ENCODE measurements around the gene ARHGAP8. TPM values are rescaled to one million over a fixed set of nuclear protein-coding genes. Genes with fewer than 3 reads are reported as not detected.

The ARHGAP8 gene
- total and polyA plus RNA-seq, 4 donors: 0.69 to 8.5 (median 3.4) TPM

GRCh38 chr22:44884562-44884961 lies 132.2 kb downstream of the ARHGAP8 start:
- DNase-seq (ENCODE audit: low read depth in 4 of 6, low spot score in 6 of 6): no peak
- 100% methylated on average over 1 of the region's 1 CpG for WGBS (ENCODE audit: insufficient coverage)
- Histone ChIP-seq H3K4me1 (ENCODE audit: control insufficient read depth, insufficient read depth, low read length) (no peaks in the 10 kb centered on the region), H3K27me3 (ENCODE audit: control insufficient read depth, insufficient read depth, low read length) (no peaks in the 10 kb centered on the region), H3K9me3 (ENCODE audit: control insufficient read depth, insufficient read depth, low read length) (no peaks in the 10 kb centered on the region), H3K4me3 (ENCODE audit: low read depth, low read length) (no peak overlapping the region), H3K27ac (ENCODE audit: low read depth, low read length) (no peak overlapping the region), H3K36me3 (ENCODE audit: control insufficient read depth, insufficient read depth, low read length) (peaks cover 84% of the 10 kb centered on the region)

- over 99% methylated on average over 15 of the region's 18 CpGs for WGBS (ENCODE audit: insufficient coverage)
- DNase-seq (ENCODE audit: low read depth in 4 of 6, low spot score in 6 of 6): no peak
- no peaks in the 10 kb centered on the region for H3K27me3 ChIP-seq (ENCODE audit: control insufficient read depth, insufficient read depth, low read length)
Measured at GRCh38 chr22:44884968-44885805, 132.8 kb downstream of the ARHGAP8 start.

GRCh38 chr22:44885806-44886360 lies 133.5 kb downstream of the ARHGAP8 start:
- Histone ChIP-seq H3K36me3 (ENCODE audit: control insufficient read depth, insufficient read depth, low read length) (peaks cover 82% of the 10 kb centered on the region), H3K9me3 (ENCODE audit: control insufficient read depth, insufficient read depth, low read length) (no peaks in the 10 kb centered on the region), H3K4me3 (ENCODE audit: low read depth, low read length) (no peak overlapping the region), H3K27me3 (ENCODE audit: control insufficient read depth, insufficient read depth, low read length) (no peaks in the 10 kb centered on the region), H3K4me1 (ENCODE audit: control insufficient read depth, insufficient read depth, low read length) (no peaks in the 10 kb centered on the region), H3K27ac (ENCODE audit: low read depth, low read length) (no peak overlapping the region)
- WGBS (ENCODE audit: insufficient coverage): 96% methylated on average over 12 of the region's 14 CpGs
- no peak for DNase-seq (ENCODE audit: low read depth in 4 of 6, low spot score in 6 of 6)

More at GRCh38 chr22:44884968-44885805, 132.8 kb downstream of the ARHGAP8 start:
- Histone ChIP-seq H3K9me3 (ENCODE audit: control insufficient read depth, insufficient read depth, low read length) (no peaks in the 10 kb centered on the region), H3K4me3 (ENCODE audit: low read depth, low read length) (no peak overlapping the region), H3K4me1 (ENCODE audit: control insufficient read depth, insufficient read depth, low read length) (no peaks in the 10 kb centered on the region), H3K36me3 (ENCODE audit: control insufficient read depth, insufficient read depth, low read length) (peaks cover 82% of the 10 kb centered on the region), H3K27ac (ENCODE audit: low read depth, low read length) (no peak overlapping the region)

GRCh38 chr22:44887941-44888366 lies 135.6 kb downstream of the ARHGAP8 start:
- H3K4me1 ChIP-seq (ENCODE audit: control insufficient read depth, insufficient read depth, low read length): no peaks in the 10 kb centered on the region
- H3K36me3 ChIP-seq (ENCODE audit: control insufficient read depth, insufficient read depth, low read length): peaks cover 85% of the 10 kb centered on the region
- H3K9me3 ChIP-seq (ENCODE audit: control insufficient read depth, insufficient read depth, low read length): no peaks in the 10 kb centered on the region
- no peak overlapping the region for H3K27ac ChIP-seq (ENCODE audit: low read depth, low read length)
- H3K4me3 ChIP-seq (ENCODE audit: low read depth, low read length): no peak overlapping the region
- no peak for DNase-seq (ENCODE audit: low read depth in 4 of 6, low spot score in 6 of 6)
- WGBS (ENCODE audit: insufficient coverage): 89% methylated on average over 16 of the region's 16 CpGs
- H3K27me3 ChIP-seq (ENCODE audit: control insufficient read depth, insufficient read depth, low read length): no peaks in the 10 kb centered on the region

- H3K4me3 ChIP-seq (ENCODE audit: low read depth, low read length): no peak overlapping the region
- 61% methylated on average over 11 of the region's 14 CpGs for WGBS (ENCODE audit: insufficient coverage)
- H3K36me3 ChIP-seq (ENCODE audit: control insufficient read depth, insufficient read depth, low read length): peaks cover 86% of the 10 kb centered on the region
- H3K27ac ChIP-seq (ENCODE audit: low read depth, low read length): no peak overlapping the region
- DNase-seq (ENCODE audit: low read depth in 4 of 6, low spot score in 6 of 6): no peak
- H3K27me3 ChIP-seq (ENCODE audit: control insufficient read depth, insufficient read depth, low read length): no peaks in the 10 kb centered on the region
- H3K4me1 ChIP-seq (ENCODE audit: control insufficient read depth, insufficient read depth, low read length): no peaks in the 10 kb centered on the region
- no peaks in the 10 kb centered on the region for H3K9me3 ChIP-seq (ENCODE audit: control insufficient read depth, insufficient read depth, low read length)
Measured at GRCh38 chr22:44888491-44889254, 136.3 kb downstream of the ARHGAP8 start.

GRCh38 chr22:44889255-44889878 lies 137.0 kb downstream of the ARHGAP8 start:
- H3K4me1 ChIP-seq (ENCODE audit: control insufficient read depth, insufficient read depth, low read length): no peaks in the 10 kb centered on the region
- no peaks in the 10 kb centered on the region for H3K27me3 ChIP-seq (ENCODE audit: control insufficient read depth, insufficient read depth, low read length)
- 69% methylated on average over 13 of the region's 14 CpGs for WGBS (ENCODE audit: insufficient coverage)
- H3K27ac ChIP-seq (ENCODE audit: low read depth, low read length): no peak overlapping the region
- H3K36me3 ChIP-seq (ENCODE audit: control insufficient read depth, insufficient read depth, low read length): peaks cover 84% of the 10 kb centered on the region
- H3K4me3 ChIP-seq (ENCODE audit: low read depth, low read length): no peak overlapping the region
- H3K9me3 ChIP-seq (ENCODE audit: control insufficient read depth, insufficient read depth, low read length): no peaks in the 10 kb centered on the region
- peak in 2 of 6 donors; percentile 21 to 60 for DNase-seq (ENCODE audit: low read depth in 4 of 6, low spot score in 6 of 6)

GRCh38 chr22:44890416-44891292 lies 138.3 kb downstream of the ARHGAP8 start:
- no peak for DNase-seq (ENCODE audit: low read depth in 4 of 6, low spot score in 6 of 6)

GRCh38 chr22:44891293-44891747 lies 138.9 kb downstream of the ARHGAP8 start:
- H3K4me3 ChIP-seq (ENCODE audit: low read depth, low read length): no peak overlapping the region
- H3K36me3 ChIP-seq (ENCODE audit: control insufficient read depth, insufficient read depth, low read length): peaks cover 80% of the 10 kb centered on the region
- no peaks in the 10 kb centered on the region for H3K9me3 ChIP-seq (ENCODE audit: control insufficient read depth, insufficient read depth, low read length)
- WGBS (ENCODE audit: insufficient coverage): 81% methylated on average over 6 of the region's 11 CpGs
- no peaks in the 10 kb centered on the region for H3K27me3 ChIP-seq (ENCODE audit: control insufficient read depth, insufficient read depth, low read length)
- no peaks in the 10 kb centered on the region for H3K4me1 ChIP-seq (ENCODE audit: control insufficient read depth, insufficient read depth, low read length)
- H3K27ac ChIP-seq (ENCODE audit: low read depth, low read length): no peak overlapping the region
- DNase-seq (ENCODE audit: low read depth in 4 of 6, low spot score in 6 of 6): no peak

More at GRCh38 chr22:44890416-44891292, 138.3 kb downstream of the ARHGAP8 start:
- Histone ChIP-seq H3K9me3 (ENCODE audit: control insufficient read depth, insufficient read depth, low read length) (no peaks in the 10 kb centered on the region), H3K27ac (ENCODE audit: low read depth, low read length) (no peak overlapping the region), H3K4me1 (ENCODE audit: control insufficient read depth, insufficient read depth, low read length) (no peaks in the 10 kb centered on the region), H3K36me3 (ENCODE audit: control insufficient read depth, insufficient read depth, low read length) (peaks cover 84% of the 10 kb centered on the region), H3K27me3 (ENCODE audit: control insufficient read depth, insufficient read depth, low read length) (no peaks in the 10 kb centered on the region), H3K4me3 (ENCODE audit: low read depth, low read length) (no peak overlapping the region)
- 93% methylated on average over 14 of the region's 20 CpGs for WGBS (ENCODE audit: insufficient coverage)
